Measurements from ENCODE around the gene IFNGR2.

The IFNGR2 gene

GRCh38 chr21:33412832-33413519 lies 9.8 kb downstream of the IFNGR2 start:
- H3K79me1 ChIP-seq (ENCODE audit: low read depth, low read length): peaks cover 2% of the 10 kb centered on the region
- no peak overlapping the region for H2BK120ac ChIP-seq (ENCODE audit: low read depth, low read length)
- no peak overlapping the region for H2BK15ac ChIP-seq (ENCODE audit: low read length)
- H4K91ac ChIP-seq (ENCODE audit: low read depth, low read length, poor library complexity): no peak overlapping the region
- no peak overlapping the region for H2BK12ac ChIP-seq (ENCODE audit: low read length)
- H3K18ac ChIP-seq (ENCODE audit: low read length): no peak overlapping the region
- no peaks in the 10 kb centered on the region for H3K27me3 ChIP-seq (ENCODE audit: control insufficient read depth in 3 of 3, insufficient read depth in 3 of 3, low read depth in 1 of 3, low read length in 3 of 3)
- H4K8ac ChIP-seq (ENCODE audit: low read depth, low read length): no peak overlapping the region
- no peaks in the 10 kb centered on the region for H3K4me1 ChIP-seq (ENCODE audit: control insufficient read depth in 2 of 2, insufficient read depth in 1 of 2, low read depth in 1 of 2, low read length in 2 of 2)
- H2AK5ac ChIP-seq (ENCODE audit: low read depth, low read length): no peak overlapping the region
- peaks cover 11 to 60% of the 10 kb centered on the region in 2 donors for H3K36me3 ChIP-seq (replicated peaks in 1 of 2; ENCODE audit: control insufficient read depth in 2 of 2, insufficient read depth in 2 of 2, low read length in 2 of 2)
- H3K4me3 ChIP-seq (ENCODE audit: low read length in 2 of 2): no peak overlapping the region
- WGBS, 2 donors (ENCODE audit: extremely low coverage in 2 of 2, insufficient read length in 2 of 2, insufficient replicate concordance in 1 of 2): no CpG with 5 or more reads among the region's 9 CpGs
- no peaks in the 10 kb centered on the region for H3K9me3 ChIP-seq (replicated peaks in 1 of 2; ENCODE audit: control insufficient read depth in 2 of 2, insufficient read depth in 1 of 2, low read depth in 1 of 2, low read length in 2 of 2)
- no peak for DNase-seq (ENCODE audit: low spot score)
- no peak overlapping the region for H2BK5ac ChIP-seq (ENCODE audit: low read length)
- H3K27ac ChIP-seq (replicated peaks; ENCODE audit: low read length): no peak overlapping the region
- no peak overlapping the region for H3K14ac ChIP-seq (ENCODE audit: low read length)
- no peak overlapping the region for H3K4me2 ChIP-seq (ENCODE audit: insufficient read depth, low read length, poor library complexity, severe bottlenecking)
- H3K4ac ChIP-seq (ENCODE audit: low read length): no peak overlapping the region
- H3K23ac ChIP-seq (ENCODE audit: low read depth, low read length, poor library complexity): no peak overlapping the region
- no peak overlapping the region for H2AFZ ChIP-seq (ENCODE audit: low read length)
- peak overlapping the region; percentile 75 for H3K9ac ChIP-seq (ENCODE audit: low read depth, low read length, poor library complexity)

- WGBS, 2 donors (ENCODE audit: extremely low coverage in 2 of 2, insufficient read length in 2 of 2, insufficient replicate concordance in 1 of 2): no CpG with 5 or more reads among the region's 14 CpGs
- no peak overlapping the region for H3K14ac ChIP-seq (ENCODE audit: low read length)
- H3K18ac ChIP-seq (ENCODE audit: low read length): no peak overlapping the region
- no peak overlapping the region for H3K4me3 ChIP-seq (ENCODE audit: low read length in 2 of 2)
- peak overlapping the region; percentile 76 for H3K23ac ChIP-seq (ENCODE audit: low read depth, low read length, poor library complexity)
- no peak overlapping the region for H4K91ac ChIP-seq (ENCODE audit: low read depth, low read length, poor library complexity)
- no peaks in the 10 kb centered on the region for H3K4me1 ChIP-seq (ENCODE audit: control insufficient read depth in 2 of 2, insufficient read depth in 1 of 2, low read depth in 1 of 2, low read length in 2 of 2)
- H2AK5ac ChIP-seq (ENCODE audit: low read depth, low read length): no peak overlapping the region
- no peak overlapping the region for H3K4me2 ChIP-seq (ENCODE audit: insufficient read depth, low read length, poor library complexity, severe bottlenecking)
- no peak overlapping the region for H3K27ac ChIP-seq (replicated peaks; ENCODE audit: low read length)
- peaks cover 2% of the 10 kb centered on the region for H3K79me1 ChIP-seq (ENCODE audit: low read depth, low read length)
- no peak overlapping the region for H2BK120ac ChIP-seq (ENCODE audit: low read depth, low read length)
- no peak overlapping the region for H4K8ac ChIP-seq (ENCODE audit: low read depth, low read length)
- H3K4ac ChIP-seq (ENCODE audit: low read length): no peak overlapping the region
- no peak overlapping the region for H2BK12ac ChIP-seq (ENCODE audit: low read length)
- no peak overlapping the region for H2AFZ ChIP-seq (ENCODE audit: low read length)
- DNase-seq (ENCODE audit: low spot score): no peak
- peaks cover 11 to 68% of the 10 kb centered on the region in 2 donors for H3K36me3 ChIP-seq (replicated peaks in 1 of 2; ENCODE audit: control insufficient read depth in 2 of 2, insufficient read depth in 2 of 2, low read length in 2 of 2)
- no peaks in the 10 kb centered on the region for H3K27me3 ChIP-seq (ENCODE audit: control insufficient read depth in 3 of 3, insufficient read depth in 3 of 3, low read depth in 1 of 3, low read length in 3 of 3)
- H2BK15ac ChIP-seq (ENCODE audit: low read length): no peak overlapping the region
- no peaks in the 10 kb centered on the region for H3K9me3 ChIP-seq (replicated peaks in 1 of 2; ENCODE audit: control insufficient read depth in 2 of 2, insufficient read depth in 1 of 2, low read depth in 1 of 2, low read length in 2 of 2)
- H2BK5ac ChIP-seq (ENCODE audit: low read length): no peak overlapping the region
- H3K9ac ChIP-seq (ENCODE audit: low read depth, low read length, poor library complexity): no peak overlapping the region
Observed at GRCh38 chr21:33414068-33414467, 10.9 kb downstream of the IFNGR2 start.

GRCh38 chr21:33414926-33415325 lies 11.7 kb downstream of the IFNGR2 start:
- no peaks in the 10 kb centered on the region for H3K4me1 ChIP-seq (ENCODE audit: control insufficient read depth in 2 of 2, insufficient read depth in 1 of 2, low read depth in 1 of 2, low read length in 2 of 2)
- H3K9ac ChIP-seq (ENCODE audit: low read depth, low read length, poor library complexity): no peak overlapping the region
- no peak overlapping the region for H3K4me2 ChIP-seq (ENCODE audit: insufficient read depth, low read length, poor library complexity, severe bottlenecking)
- H2BK15ac ChIP-seq (ENCODE audit: low read length): no peak overlapping the region
- no peak for DNase-seq (ENCODE audit: low spot score)
- H2AFZ ChIP-seq (ENCODE audit: low read length): no peak overlapping the region
- no peaks in the 10 kb centered on the region for H3K9me3 ChIP-seq (replicated peaks in 1 of 2; ENCODE audit: control insufficient read depth in 2 of 2, insufficient read depth in 1 of 2, low read depth in 1 of 2, low read length in 2 of 2)
- H3K4me3 ChIP-seq (ENCODE audit: low read length in 2 of 2): no peak overlapping the region
- no peak overlapping the region for H2BK120ac ChIP-seq (ENCODE audit: low read depth, low read length)
- peaks cover 13 to 73% of the 10 kb centered on the region in 2 donors for H3K36me3 ChIP-seq (replicated peaks in 1 of 2; ENCODE audit: control insufficient read depth in 2 of 2, insufficient read depth in 2 of 2, low read length in 2 of 2)
- H3K27me3 ChIP-seq (ENCODE audit: control insufficient read depth in 3 of 3, insufficient read depth in 3 of 3, low read depth in 1 of 3, low read length in 3 of 3): no peaks in the 10 kb centered on the region
- H2BK12ac ChIP-seq (ENCODE audit: low read length): no peak overlapping the region
- H3K4ac ChIP-seq (ENCODE audit: low read length): no peak overlapping the region
- no peak overlapping the region for H3K23ac ChIP-seq (ENCODE audit: low read depth, low read length, poor library complexity)
- H3K27ac ChIP-seq (replicated peaks; ENCODE audit: low read length): no peak overlapping the region
- no peak overlapping the region for H3K14ac ChIP-seq (ENCODE audit: low read length)
- no CpG with 5 or more reads among the region's 11 CpGs for whole genome bisulfite sequencing, 2 donors (ENCODE audit: extremely low coverage in 2 of 2, insufficient read length in 2 of 2, insufficient replicate concordance in 1 of 2)
- H4K91ac ChIP-seq (ENCODE audit: low read depth, low read length, poor library complexity): no peak overlapping the region
- H3K79me1 ChIP-seq (ENCODE audit: low read depth, low read length): peaks cover 2% of the 10 kb centered on the region
- no peak overlapping the region for H2AK5ac ChIP-seq (ENCODE audit: low read depth, low read length)
- no peak overlapping the region for H2BK5ac ChIP-seq (ENCODE audit: low read length)
- no peak overlapping the region for H4K8ac ChIP-seq (ENCODE audit: low read depth, low read length)
- H3K18ac ChIP-seq (ENCODE audit: low read length): no peak overlapping the region

GRCh38 chr21:33418691-33419090 lies 15.5 kb downstream of the IFNGR2 start:
- Histone ChIP-seq H3K4me3 (ENCODE audit: low read length in 2 of 2) (no peak overlapping the region), H3K18ac (ENCODE audit: low read length) (no peak overlapping the region), H2BK12ac (ENCODE audit: low read length) (no peak overlapping the region), H2BK120ac (ENCODE audit: low read depth, low read length) (no peak overlapping the region), H4K8ac (ENCODE audit: low read depth, low read length) (no peak overlapping the region), H3K79me1 (ENCODE audit: low read depth, low read length) (no peaks in the 10 kb centered on the region), H3K36me3 (replicated peaks in 1 of 2; ENCODE audit: control insufficient read depth in 2 of 2, insufficient read depth in 2 of 2, low read length in 2 of 2) (peaks cover 15 to 74% of the 10 kb centered on the region in 2 donors), H2BK5ac (ENCODE audit: low read length) (no peak overlapping the region), H3K9me3 (replicated peaks in 1 of 2; ENCODE audit: control insufficient read depth in 2 of 2, insufficient read depth in 1 of 2, low read depth in 1 of 2, low read length in 2 of 2) (no peaks in the 10 kb centered on the region), H4K91ac (ENCODE audit: low read depth, low read length, poor library complexity) (no peak overlapping the region), H3K9ac (ENCODE audit: low read depth, low read length, poor library complexity) (no peak overlapping the region), H3K14ac (ENCODE audit: low read length) (no peak overlapping the region), H2AK5ac (ENCODE audit: low read depth, low read length) (no peak overlapping the region), H3K23ac (ENCODE audit: low read depth, low read length, poor library complexity) (no peak overlapping the region), H3K27ac (replicated peaks; ENCODE audit: low read length) (no peak overlapping the region), H3K4me1 (ENCODE audit: control insufficient read depth in 2 of 2, insufficient read depth in 1 of 2, low read depth in 1 of 2, low read length in 2 of 2) (no peaks in the 10 kb centered on the region), H3K27me3 (ENCODE audit: control insufficient read depth in 3 of 3, insufficient read depth in 3 of 3, low read depth in 1 of 3, low read length in 3 of 3) (no peaks in the 10 kb centered on the region), H3K4me2 (ENCODE audit: insufficient read depth, low read length, poor library complexity, severe bottlenecking) (no peak overlapping the region), H3K4ac (ENCODE audit: low read length) (no peak overlapping the region), H2AFZ (ENCODE audit: low read length) (no peak overlapping the region), H2BK15ac (ENCODE audit: low read length) (no peak overlapping the region)
- no CpG with 5 or more reads among the region's 2 CpGs for WGBS, 2 donors (ENCODE audit: extremely low coverage in 2 of 2, insufficient read length in 2 of 2, insufficient replicate concordance in 1 of 2)
- DNase-seq (ENCODE audit: low spot score): no peak
